Measurements from ENCODE around the gene CORT. TPM values are rescaled to one million over a fixed set of nuclear protein-coding genes. Genes with fewer than 3 reads are reported as not detected.

The CORT gene
- total RNA-seq, 2 experiments from 2014 or later, result 0.66 TPM; not detected in 1

GRCh38 chr1:10438677-10439163 lies 11.1 kb upstream of the CORT start:
- no peaks in the 10 kb centered on the region for H3K9me3 ChIP-seq (ENCODE audit: low read length)
- POLR2A ChIA-PET, result no interaction called here
- no peaks in the 10 kb centered on the region for H3K79me2 ChIP-seq (ENCODE audit: insufficient read depth, low read depth, low read length)
- no peak for TF ChIP-seq EZH2phosphoT487 (IDR thresholded peaks at IDR 0.05; ENCODE audit: borderline replicate concordance, low read depth, low read length)
- no peak for TF ChIP-seq CTCF (conservative IDR thresholded peaks at IDR 0.05; ENCODE audit: low read length)
- peaks cover 5% of the 10 kb centered on the region; the same call in 1 of the 2 replicates for H3K36me3 ChIP-seq (ENCODE audit: insufficient read depth, low read length)
- no peak overlapping the region for H2AFZ ChIP-seq (ENCODE audit: low read length)
- no TSS peak for BruUV-seq (replicated peaks)
- DNase-seq (ENCODE audit: low spot score), result no peak
- H3K27ac ChIP-seq (ENCODE audit: low read depth, low read length, poor library complexity, severe bottlenecking), result no peak overlapping the region
- H3K4me2 ChIP-seq (ENCODE audit: low read length), result no peak overlapping the region
- CTCF ChIA-PET (ENCODE audit: unreplicated experiment), result no interaction called here
- intact Hi-C loops (cut with micrococcal nuclease; ENCODE audit: unreplicated experiment), result no loop called here
- no peaks in the 10 kb centered on the region for H3K4me1 ChIP-seq (ENCODE audit: insufficient read depth, low read length, poor library complexity, severe bottlenecking)
- no peaks in the 10 kb centered on the region for H4K20me1 ChIP-seq (ENCODE audit: insufficient read depth, low read length)
- no peaks in the 10 kb centered on the region for H3K9me2 ChIP-seq (ENCODE audit: insufficient read depth, low read length)
- H3K4me3 ChIP-seq (ENCODE audit: low read depth, low read length, poor library complexity, severe bottlenecking), result no peak overlapping the region

GRCh38 chr1:10440305-10440704 lies 9.5 kb upstream of the CORT start:
- Histone ChIP-seq H3K36me3 (ENCODE audit: insufficient read depth, low read length) (peaks cover 5% of the 10 kb centered on the region; the same call in 1 of the 2 replicates), H3K4me2 (ENCODE audit: low read length) (no peak overlapping the region), H3K4me3 (ENCODE audit: low read depth, low read length, poor library complexity, severe bottlenecking) (no peak overlapping the region), H3K79me2 (ENCODE audit: insufficient read depth, low read depth, low read length) (no peaks in the 10 kb centered on the region), H2AFZ (ENCODE audit: low read length) (no peak overlapping the region), H3K27ac (ENCODE audit: low read depth, low read length, poor library complexity, severe bottlenecking) (no peak overlapping the region), H3K9me3 (ENCODE audit: low read length) (no peaks in the 10 kb centered on the region), H3K4me1 (ENCODE audit: insufficient read depth, low read length, poor library complexity, severe bottlenecking) (no peaks in the 10 kb centered on the region), H3K9me2 (ENCODE audit: insufficient read depth, low read length) (no peaks in the 10 kb centered on the region), H4K20me1 (ENCODE audit: insufficient read depth, low read length) (no peaks in the 10 kb centered on the region)
- no TSS peak for BruUV-seq (replicated peaks)
- TF ChIP-seq EZH2phosphoT487 (IDR thresholded peaks at IDR 0.05; ENCODE audit: borderline replicate concordance, low read depth, low read length) (no peak), CTCF (conservative IDR thresholded peaks at IDR 0.05; ENCODE audit: low read length) (no peak)
- ChIA-PET CTCF (ENCODE audit: unreplicated experiment) (no interaction called here), POLR2A (no interaction called here)
- no peak for DNase-seq (ENCODE audit: low spot score)
- intact Hi-C loops (cut with micrococcal nuclease; ENCODE audit: unreplicated experiment), result no loop called here

GRCh38 chr1:10440794-10441193 lies 9.0 kb upstream of the CORT start:
- ChIA-PET CTCF (ENCODE audit: unreplicated experiment) (no interaction called here), POLR2A (no interaction called here)
- TF ChIP-seq CTCF (conservative IDR thresholded peaks at IDR 0.05; ENCODE audit: low read length) (no peak), EZH2phosphoT487 (IDR thresholded peaks at IDR 0.05; ENCODE audit: borderline replicate concordance, low read depth, low read length) (no peak)

More at GRCh38 chr1:10440794-10441193, 9.0 kb upstream of the CORT start:
- H3K4me1 ChIP-seq (ENCODE audit: insufficient read depth, low read length, poor library complexity, severe bottlenecking), result no peaks in the 10 kb centered on the region
- no peak overlapping the region for H3K27ac ChIP-seq (ENCODE audit: low read depth, low read length, poor library complexity, severe bottlenecking)
- no peaks in the 10 kb centered on the region for H4K20me1 ChIP-seq (ENCODE audit: insufficient read depth, low read length)
- no peak overlapping the region for H2AFZ ChIP-seq (ENCODE audit: low read length)
- peaks cover 5% of the 10 kb centered on the region; the same call in 1 of the 2 replicates for H3K36me3 ChIP-seq (ENCODE audit: insufficient read depth, low read length)
- no peak overlapping the region for H3K4me2 ChIP-seq (ENCODE audit: low read length)
- no peaks in the 10 kb centered on the region for H3K9me3 ChIP-seq (ENCODE audit: low read length)
- no peaks in the 10 kb centered on the region for H3K9me2 ChIP-seq (ENCODE audit: insufficient read depth, low read length)
- no TSS peak for BruUV-seq (replicated peaks)
- H3K79me2 ChIP-seq (ENCODE audit: insufficient read depth, low read depth, low read length), result no peaks in the 10 kb centered on the region
- intact Hi-C loops (cut with micrococcal nuclease; ENCODE audit: unreplicated experiment), result no loop called here
- DNase-seq (ENCODE audit: low spot score), result no peak
- H3K4me3 ChIP-seq (ENCODE audit: low read depth, low read length, poor library complexity, severe bottlenecking), result no peak overlapping the region

Data from OCI-LY7 (cell line).